Neuron (in vitro differentiated cells): Measurements from ENCODE around the gene COASY.
A peak's percentile ranks its signal among the peaks of the same experiment; 100 is the strongest.

Source experiments
- H2AFZ ChIP-seq: one replicate; pipeline ENCODE4 v1.6.1; 2013; ENCODE audit warnings: low read depth, mild to moderate bottlenecking, inconsistent platforms, low read length, moderate library complexity
- H3K27me3 ChIP-seq: one replicate; pipeline ENCODE4 v1.6.1; 2013; ENCODE audit warnings: low read length; ENCODE audit not compliant: insufficient read depth
- H3K36me3 ChIP-seq: one replicate; pipeline ENCODE4 v1.6.1; 2013; ENCODE audit warnings: low read length; ENCODE audit not compliant: insufficient read depth
- H3K4me1 ChIP-seq: one replicate; pipeline ENCODE4 v1.6.1; 2013; ENCODE audit warnings: low read length; ENCODE audit not compliant: insufficient read depth
- H3K4me3 ChIP-seq: 2 replicates; pipeline ENCODE4 v1.5.1; 2013; ENCODE audit warnings: mild to moderate bottlenecking, low read length, moderate library complexity
- H3K9me3 ChIP-seq: one replicate; pipeline ENCODE4 v1.6.1; 2013; ENCODE audit warnings: low read length

Gene COASY

DNA sequence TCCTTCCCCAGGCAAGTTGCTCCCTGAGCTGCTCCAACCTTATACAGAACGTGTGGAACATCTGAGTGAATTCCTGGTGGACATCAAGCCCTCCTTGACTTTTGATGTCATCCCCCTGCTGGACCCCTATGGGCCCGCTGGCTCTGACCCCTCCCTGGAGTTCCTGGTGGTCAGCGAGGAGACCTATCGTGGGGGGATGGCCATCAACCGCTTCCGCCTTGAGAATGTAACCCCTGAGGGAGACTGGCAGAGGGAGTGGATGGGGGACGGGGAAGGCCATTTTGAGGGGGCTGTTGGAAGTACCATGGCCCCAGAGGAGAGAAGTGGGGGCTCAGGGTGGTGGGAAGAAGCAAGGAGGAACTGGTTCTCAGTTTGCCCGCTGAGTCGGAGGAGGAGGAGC, 2.0 kb downstream of the COASY start:
- no peak overlapping the region for H2AFZ ChIP-seq
- peaks cover 26% of the 10 kb centered on the region for H3K4me1 ChIP-seq
- no peak overlapping the region for H3K4me3 ChIP-seq
- H3K9me3 ChIP-seq: no peaks in the 10 kb centered on the region
- peaks cover 25% of the 10 kb centered on the region for H3K36me3 ChIP-seq
- H3K27me3 ChIP-seq: no peaks in the 10 kb centered on the region

- H3K27me3 ChIP-seq: no peaks in the 10 kb centered on the region
- no peak overlapping the region for H3K4me3 ChIP-seq
- H3K9me3 ChIP-seq: no peaks in the 10 kb centered on the region
- H2AFZ ChIP-seq: no peak overlapping the region
- peaks cover 34% of the 10 kb centered on the region for H3K36me3 ChIP-seq
- H3K4me1 ChIP-seq: peaks cover 26% of the 10 kb centered on the region
Observed at GRCh38 chr17:42564815-42565522, 3.0 kb downstream of the COASY start.

- Histone ChIP-seq H3K27me3 (no peaks in the 10 kb centered on the region), H3K4me1 (peaks cover 26% of the 10 kb centered on the region), H3K9me3 (no peaks in the 10 kb centered on the region), H3K36me3 (peaks cover 38% of the 10 kb centered on the region), H2AFZ (no peak overlapping the region), H3K4me3 (no peak overlapping the region)
Observed at GRCh38 chr17:42565523-42566214, 3.7 kb downstream of the COASY start.

DNA sequence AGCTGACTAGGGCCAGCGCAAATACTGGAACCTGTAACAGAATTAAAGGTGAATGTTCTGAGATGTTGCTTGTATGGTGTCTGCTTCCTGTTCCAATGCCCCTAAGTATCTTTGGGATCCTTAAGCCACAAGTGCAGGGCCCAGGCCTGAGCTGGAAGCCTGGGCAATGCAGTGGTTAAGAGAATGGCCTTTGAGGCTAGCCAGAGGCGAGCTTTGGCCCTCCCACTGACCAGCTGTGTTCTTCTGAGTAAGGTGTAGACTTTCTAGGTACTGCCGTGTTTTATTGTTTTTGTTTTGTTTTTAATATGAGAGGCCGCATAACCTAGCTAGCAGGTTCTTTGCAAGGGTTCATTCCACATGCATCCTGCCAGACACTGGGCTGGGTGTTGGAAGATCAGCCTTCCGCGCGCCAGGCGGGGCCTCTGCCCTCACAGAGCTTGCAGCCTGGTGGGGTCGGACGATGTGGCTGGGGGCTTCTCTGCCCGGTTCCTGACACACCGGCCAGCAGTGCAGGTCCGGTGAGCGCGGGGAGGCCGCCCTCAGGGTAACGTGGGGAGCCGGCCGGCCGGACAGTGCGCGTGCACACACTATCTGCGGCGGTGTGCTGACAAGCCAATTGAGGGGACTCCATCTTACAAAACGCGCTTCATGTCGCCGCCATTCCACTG, 4.4 kb downstream of the COASY start:
- Histone ChIP-seq H3K4me3 (peak overlapping the region; percentile 62), H3K9me3 (no peaks in the 10 kb centered on the region), H2AFZ (peak overlapping the region; percentile 4), H3K36me3 (peaks cover 40% of the 10 kb centered on the region), H3K27me3 (no peaks in the 10 kb centered on the region), H3K4me1 (peaks cover 26% of the 10 kb centered on the region)

DNA sequence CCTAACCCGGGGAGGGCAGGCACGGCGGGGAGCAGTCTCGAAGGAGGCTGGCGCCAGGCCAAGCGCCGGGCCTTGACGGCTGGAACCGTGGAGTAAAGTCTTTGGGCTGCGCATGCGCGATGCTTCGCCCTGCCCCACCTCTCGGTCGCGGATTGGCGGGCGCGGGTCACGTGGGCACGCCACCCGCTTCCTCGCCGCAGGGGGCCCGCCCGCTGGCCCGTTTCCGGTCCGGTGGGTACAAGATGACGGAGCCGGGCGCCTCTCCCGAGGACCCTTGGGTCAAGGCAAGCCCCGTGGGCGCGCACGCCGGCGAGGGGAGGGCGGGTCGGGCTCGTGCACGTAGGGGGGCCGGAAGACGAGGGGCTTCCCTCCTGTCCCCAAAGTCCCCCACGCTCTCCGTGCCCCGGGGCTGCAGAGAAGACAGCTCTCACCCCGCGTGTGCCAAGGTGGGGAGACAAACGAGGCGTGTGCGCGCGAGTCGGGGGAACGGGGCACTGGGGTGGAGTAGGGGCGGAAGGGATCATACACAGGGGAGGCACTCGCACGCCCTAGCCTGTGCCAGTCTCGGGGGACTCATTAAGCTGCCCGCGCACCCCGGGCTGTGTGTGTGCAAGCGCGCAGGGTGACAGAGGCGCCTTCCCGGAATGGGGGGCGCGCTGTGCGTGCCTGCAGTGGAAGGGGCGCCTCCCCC, 5.1 kb downstream of the COASY start, which contains the start of gene MLX:
MLX (plus strand) TSS at position 218 of the 691 bp plus-strand sequence; CDS start at position 243, 25 bp downstream.
- Histone ChIP-seq H3K27me3 (no peaks in the 10 kb centered on the region), H3K9me3 (no peaks in the 10 kb centered on the region), H3K4me1 (peaks cover 26% of the 10 kb centered on the region), H2AFZ (peak within 1 kb of the TSS; percentile 4), H3K36me3 (peaks cover 47% of the 10 kb centered on the region), H3K4me3 (peak within 1 kb of the TSS; percentile 62)

GRCh38 chr17:42568341-42569111, 6.6 kb downstream of the COASY start:
- no peaks in the 10 kb centered on the region for H3K9me3 ChIP-seq
- H3K4me1 ChIP-seq: peaks cover 16% of the 10 kb centered on the region
- H3K27me3 ChIP-seq: no peaks in the 10 kb centered on the region
- H3K36me3 ChIP-seq: peaks cover 60% of the 10 kb centered on the region
- no peak overlapping the region for H2AFZ ChIP-seq
- H3K4me3 ChIP-seq: no peak overlapping the region

- no peak overlapping the region for H2AFZ ChIP-seq
- H3K4me1 ChIP-seq: peaks cover 20% of the 10 kb centered on the region
- H3K27me3 ChIP-seq: no peaks in the 10 kb centered on the region
- H3K36me3 ChIP-seq: peaks cover 67% of the 10 kb centered on the region
- no peaks in the 10 kb centered on the region for H3K9me3 ChIP-seq
- no peak overlapping the region for H3K4me3 ChIP-seq
Observed at GRCh38 chr17:42571435-42572225, 9.7 kb downstream of the COASY start.

DNA sequence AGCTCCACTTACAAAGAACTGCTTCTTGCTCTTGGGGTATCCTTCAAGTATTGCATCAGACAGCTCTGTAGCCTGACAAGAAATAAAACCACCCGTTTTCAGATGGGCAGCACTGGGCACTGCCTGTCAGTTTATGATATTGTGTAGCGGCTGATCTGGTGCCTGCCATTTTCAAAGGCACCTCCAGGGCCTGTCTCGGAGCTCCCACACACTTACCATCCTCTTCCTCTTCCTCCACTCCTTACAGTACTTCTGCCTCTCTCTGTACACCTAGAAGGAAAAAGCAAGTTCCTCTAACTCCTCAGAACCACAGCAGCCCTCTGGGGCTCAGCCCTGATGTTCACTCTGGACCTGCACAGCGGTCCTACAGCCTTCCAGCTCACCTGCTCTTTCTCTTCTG, 11.1 kb downstream of the COASY start:
- no peaks in the 10 kb centered on the region for H3K27me3 ChIP-seq
- no peak overlapping the region for H3K4me3 ChIP-seq
- H3K36me3 ChIP-seq: peaks cover 67% of the 10 kb centered on the region
- H2AFZ ChIP-seq: no peak overlapping the region
- H3K9me3 ChIP-seq: no peaks in the 10 kb centered on the region
- H3K4me1 ChIP-seq: peaks cover 20% of the 10 kb centered on the region

GRCh38 chr17:42574463-42574862, 12.5 kb downstream of the COASY start:
- Histone ChIP-seq H3K36me3 (peaks cover 60% of the 10 kb centered on the region), H2AFZ (no peak overlapping the region), H3K4me1 (peaks cover 23% of the 10 kb centered on the region), H3K4me3 (no peak overlapping the region), H3K27me3 (no peaks in the 10 kb centered on the region), H3K9me3 (no peaks in the 10 kb centered on the region)

GRCh38 chr17:42577140-42577531, 15.2 kb downstream of the COASY start:
- Histone ChIP-seq H3K9me3 (no peaks in the 10 kb centered on the region), H3K27me3 (no peaks in the 10 kb centered on the region), H3K36me3 (peaks cover 63% of the 10 kb centered on the region), H3K4me1 (peaks cover 23% of the 10 kb centered on the region), H2AFZ (no peak overlapping the region), H3K4me3 (peak overlapping the region; percentile 83)

DNA sequence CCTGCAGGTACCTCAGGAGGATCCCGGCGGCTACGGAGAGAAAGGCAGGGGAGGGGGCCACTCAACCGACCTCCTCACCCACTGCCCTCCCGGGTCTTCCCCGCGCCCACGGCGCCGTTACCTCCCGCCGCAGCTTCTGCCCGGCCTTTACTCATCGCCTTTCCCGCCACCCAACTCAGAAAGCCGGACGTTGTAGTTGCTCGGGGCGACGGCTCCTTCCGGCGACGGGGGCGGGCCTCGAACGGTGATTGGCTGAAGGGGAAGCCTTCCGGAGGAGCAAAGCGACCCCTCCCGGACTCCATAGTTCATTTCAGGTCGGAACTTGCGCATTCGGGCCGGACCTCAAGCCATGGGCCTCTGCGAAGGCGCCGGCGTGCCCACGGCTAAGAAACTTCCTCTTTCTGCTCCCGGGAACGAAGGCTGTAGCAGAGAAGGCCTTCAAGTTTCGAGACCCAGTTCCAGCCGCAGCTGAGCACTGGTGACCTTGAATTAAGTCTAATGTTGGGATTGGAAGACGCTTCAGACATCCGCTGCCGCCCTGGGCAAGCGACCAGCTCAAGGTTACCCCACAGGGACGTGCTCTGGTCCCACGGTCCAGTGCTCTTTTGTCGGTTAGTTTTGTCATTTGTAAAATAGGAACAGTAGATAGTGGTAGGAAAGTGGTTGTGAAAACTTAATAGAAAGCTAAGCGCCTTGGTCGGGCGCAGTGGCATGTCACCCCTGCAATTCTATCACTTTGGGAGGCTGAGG, 15.8 kb downstream of the COASY start, which contains the start of gene PSMC3IP:
PSMC3IP (minus strand) TSS at position 198 of the 750 bp plus-strand sequence; CDS start at position 155, 43 bp downstream.
- H2AFZ ChIP-seq: peak within 1 kb of the TSS; percentile 74
- H3K36me3 ChIP-seq: peaks cover 64% of the 10 kb centered on the region
- peak within 1 kb of the TSS; percentile 83 for H3K4me3 ChIP-seq
- H3K4me1 ChIP-seq: peaks cover 23% of the 10 kb centered on the region
- H3K9me3 ChIP-seq: no peaks in the 10 kb centered on the region
- no peaks in the 10 kb centered on the region for H3K27me3 ChIP-seq
